DND-41 (cell line): ENCODE measurements around the gene SH2D4B.

Experiments
- ATAC-seq: fragments of 200-7000 bp; cut with Tn5 transposase; 3 replicates; pipeline ENCODE4 v1.9.1; 2021; ENCODE audit warnings: low read depth; ENCODE audit not compliant: insufficient read depth
- DNase-seq: peaks from one replicate; pipeline ENCODE4 v3.0.0-alpha.2; 2020
- H2AFZ ChIP-seq: 2 replicates; pipeline ENCODE4 v1.6.0; 2012; ENCODE audit warnings: low read depth, low read length
- H3K27ac ChIP-seq: 2 replicates; pipeline ENCODE4 v1.5.1; 2012; ENCODE audit warnings: low read length, inconsistent platforms
- H3K27me3 ChIP-seq: fragments of 200-600 bp; sonication (generic); 2 replicates; pipeline ENCODE4 v1.6.0; 2012; ENCODE audit warnings: low read length, mild to moderate bottlenecking, inconsistent platforms; ENCODE audit not compliant: insufficient read depth, poor library complexity
- H3K36me3 ChIP-seq: 2 replicates; pipeline ENCODE4 v1.5.1; 2012; ENCODE audit warnings: low read length, inconsistent platforms; ENCODE audit not compliant: insufficient read depth
- H3K4me1 ChIP-seq: 2 replicates; pipeline ENCODE4 v1.5.1; 2012; ENCODE audit warnings: mild to moderate bottlenecking, low read length; ENCODE audit not compliant: insufficient read depth
- H3K4me2 ChIP-seq: 2 replicates; pipeline ENCODE4 v1.6.0; 2012; ENCODE audit warnings: mild to moderate bottlenecking, moderate library complexity, low read length, inconsistent platforms; ENCODE audit not compliant: insufficient read depth
- H3K4me3 ChIP-seq, 2 experiments: fragments of 200-600 bp in 1 of 2; shearing (Covaris generic) in 1 of 2; 2 replicates each; pipeline ENCODE4 v1.5.1; 2012 to 2016; ENCODE audit warnings: inconsistent platforms in 2 of 2, low read length in 2 of 2, mild to moderate bottlenecking in 2 of 2, low read depth in 1 of 2, moderate library complexity in 1 of 2
- H3K79me2 ChIP-seq: 2 replicates; pipeline ENCODE4 v1.6.0; 2012; ENCODE audit warnings: low read length, inconsistent platforms; ENCODE audit not compliant: insufficient read depth
- H3K9ac ChIP-seq: 2 replicates; pipeline ENCODE4 v1.6.0; 2012; ENCODE audit warnings: low read depth, mild to moderate bottlenecking, inconsistent platforms, low read length, moderate library complexity
- H3K9me3 ChIP-seq: 2 replicates; pipeline ENCODE4 v1.5.1; 2012; ENCODE audit warnings: low read length, moderate library complexity, mild to moderate bottlenecking, inconsistent platforms; ENCODE audit not compliant: insufficient read depth, severe bottlenecking
- H4K20me1 ChIP-seq: 2 replicates; pipeline ENCODE4 v1.6.0; 2012; ENCODE audit warnings: low read length; ENCODE audit not compliant: insufficient read depth
- EZH2 ChIP-seq: IDR thresholded peaks from 3 replicates; pipeline ENCODE4 v1.6.1; 2012; ENCODE audit warnings: borderline replicate concordance, low read depth, mild to moderate bottlenecking, moderate library complexity, low read length, inconsistent platforms; ENCODE audit not compliant: severe bottlenecking
- TF ChIP-seq, protein P1 (sequence below): IDR thresholded peaks from 2 replicates; pipeline ENCODE4 v1.5.1; 2012; ENCODE audit warnings: borderline replicate concordance, low read length, moderate library complexity, mild to moderate bottlenecking; ENCODE audit not compliant: poor library complexity, severe bottlenecking; ENCODE audit errors: extremely low read depth

SH2D4B gene

DNA sequence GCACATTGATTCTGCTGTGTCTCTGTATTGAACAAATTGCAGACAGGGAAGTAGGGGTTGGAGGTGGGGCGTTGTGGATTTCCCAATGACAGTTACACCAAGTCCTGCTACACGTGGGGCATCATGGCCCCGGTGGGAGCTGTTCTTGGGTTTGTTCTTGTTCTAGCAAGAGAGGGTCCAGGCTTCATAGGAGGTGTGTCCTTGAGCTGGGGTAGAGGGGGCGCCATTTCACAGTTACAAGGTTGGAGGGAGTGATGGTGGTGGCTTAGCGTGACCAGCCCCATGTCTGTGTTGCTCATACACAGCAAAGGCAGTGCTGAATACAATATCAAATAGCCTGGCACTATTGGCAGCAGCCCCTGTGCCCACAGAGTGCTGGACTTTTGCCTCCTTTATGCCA lies 15.7 kb downstream of the SH2D4B start:
- no peak overlapping the region for H3K4me3 ChIP-seq
- no peaks in the 10 kb centered on the region for H3K27me3 ChIP-seq
- H4K20me1 ChIP-seq = no peaks in the 10 kb centered on the region
- DNase-seq (no peak), ATAC-seq (no peak)
- H3K9me3 ChIP-seq = no peaks in the 10 kb centered on the region
- H3K4me1 ChIP-seq = no peaks in the 10 kb centered on the region
- no peaks in the 10 kb centered on the region for H3K79me2 ChIP-seq
- H3K9ac ChIP-seq = no peak overlapping the region
- TF ChIP-seq EZH2 = no peak
- no peak overlapping the region for H3K4me2 ChIP-seq
- no peak overlapping the region for H2AFZ ChIP-seq
- H3K36me3 ChIP-seq = no peaks in the 10 kb centered on the region
- H3K27ac ChIP-seq = no peak overlapping the region

DNA sequence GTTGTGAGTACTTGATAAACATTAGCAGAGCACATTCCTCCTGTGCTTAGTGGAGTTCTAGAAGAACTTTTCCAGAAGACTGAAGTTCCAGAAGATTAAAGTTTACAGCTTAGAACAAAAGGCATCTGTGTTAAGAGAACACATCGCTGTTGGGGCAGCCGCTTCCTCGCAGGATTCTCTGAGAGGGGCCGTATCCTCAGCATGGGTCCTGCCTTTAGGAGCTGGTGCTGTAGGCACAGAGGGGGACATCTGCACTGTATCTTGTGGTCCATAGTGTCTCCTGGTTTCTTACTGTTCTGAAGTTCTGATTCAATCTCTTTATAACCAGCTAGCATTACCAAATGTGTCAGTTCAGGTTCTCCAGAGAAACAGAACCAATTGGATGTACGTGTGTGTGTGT lies 16.3 kb downstream of the SH2D4B start:
- no peak for TF ChIP-seq EZH2
- Histone ChIP-seq H2AFZ (no peak overlapping the region), H3K4me2 (no peak overlapping the region), H4K20me1 (no peaks in the 10 kb centered on the region), H3K9ac (no peak overlapping the region), H3K27me3 (no peaks in the 10 kb centered on the region), H3K4me3 (no peak overlapping the region), H3K79me2 (no peaks in the 10 kb centered on the region), H3K9me3 (no peaks in the 10 kb centered on the region), H3K27ac (no peak overlapping the region), H3K4me1 (no peaks in the 10 kb centered on the region), H3K36me3 (no peaks in the 10 kb centered on the region)
- ATAC-seq (no peak), DNase-seq (no peak)

DNA sequence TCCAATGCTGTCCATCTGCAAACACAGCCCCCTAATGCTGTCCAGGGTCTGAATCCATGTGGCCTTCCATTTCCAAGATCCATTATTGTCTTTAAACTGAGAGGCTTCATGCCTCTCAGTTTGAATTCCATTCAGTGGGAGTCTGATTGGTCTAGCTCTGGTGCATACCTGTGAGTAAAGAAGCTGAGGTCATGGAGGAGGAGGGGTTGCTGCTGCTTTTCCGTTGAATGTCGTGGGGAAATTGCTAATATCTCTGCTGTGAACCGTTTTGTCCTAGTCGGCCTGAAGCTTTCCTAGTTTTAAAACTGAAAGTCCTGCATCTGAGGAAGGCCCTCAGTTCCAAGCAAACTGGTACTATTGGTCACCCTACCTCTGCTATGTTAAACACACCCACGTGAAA lies 17.7 kb downstream of the SH2D4B start:
- no peaks in the 10 kb centered on the region for H4K20me1 ChIP-seq
- no peaks in the 10 kb centered on the region for H3K36me3 ChIP-seq
- H3K4me1 ChIP-seq = no peaks in the 10 kb centered on the region
- no peaks in the 10 kb centered on the region for H3K9me3 ChIP-seq
- ATAC-seq (no peak), DNase-seq (no peak)
- TF ChIP-seq, protein P1, sequence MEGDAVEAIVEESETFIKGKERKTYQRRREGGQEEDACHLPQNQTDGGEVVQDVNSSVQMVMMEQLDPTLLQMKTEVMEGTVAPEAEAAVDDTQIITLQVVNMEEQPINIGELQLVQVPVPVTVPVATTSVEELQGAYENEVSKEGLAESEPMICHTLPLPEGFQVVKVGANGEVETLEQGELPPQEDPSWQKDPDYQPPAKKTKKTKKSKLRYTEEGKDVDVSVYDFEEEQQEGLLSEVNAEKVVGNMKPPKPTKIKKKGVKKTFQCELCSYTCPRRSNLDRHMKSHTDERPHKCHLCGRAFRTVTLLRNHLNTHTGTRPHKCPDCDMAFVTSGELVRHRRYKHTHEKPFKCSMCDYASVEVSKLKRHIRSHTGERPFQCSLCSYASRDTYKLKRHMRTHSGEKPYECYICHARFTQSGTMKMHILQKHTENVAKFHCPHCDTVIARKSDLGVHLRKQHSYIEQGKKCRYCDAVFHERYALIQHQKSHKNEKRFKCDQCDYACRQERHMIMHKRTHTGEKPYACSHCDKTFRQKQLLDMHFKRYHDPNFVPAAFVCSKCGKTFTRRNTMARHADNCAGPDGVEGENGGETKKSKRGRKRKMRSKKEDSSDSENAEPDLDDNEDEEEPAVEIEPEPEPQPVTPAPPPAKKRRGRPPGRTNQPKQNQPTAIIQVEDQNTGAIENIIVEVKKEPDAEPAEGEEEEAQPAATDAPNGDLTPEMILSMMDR = no peak
- no peak overlapping the region for H3K9ac ChIP-seq
- no peaks in the 10 kb centered on the region for H3K79me2 ChIP-seq
- no peak overlapping the region for H3K27ac ChIP-seq
- H3K4me2 ChIP-seq = no peak overlapping the region
- H3K27me3 ChIP-seq = no peaks in the 10 kb centered on the region
- no peak overlapping the region for H2AFZ ChIP-seq
- H3K4me3 ChIP-seq = no peak overlapping the region

DNA sequence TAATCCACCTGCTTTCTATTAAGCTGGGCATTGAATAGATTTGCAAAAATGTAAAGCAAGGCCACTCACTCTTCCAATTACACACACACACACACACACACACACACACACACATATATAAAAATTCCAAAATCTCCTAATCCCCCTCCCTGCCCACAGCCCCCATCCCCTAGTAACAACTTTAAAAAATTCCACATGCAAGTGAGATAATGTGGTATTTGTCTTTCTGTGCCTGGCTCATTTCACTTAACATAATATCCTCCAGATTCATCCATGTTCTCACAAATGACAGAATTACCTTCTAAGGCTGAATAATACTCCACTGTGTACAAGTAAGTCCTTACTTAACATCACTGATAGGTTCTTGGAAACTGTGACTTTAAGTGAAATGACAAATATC lies 24.2 kb downstream of the SH2D4B start:
- H3K9ac ChIP-seq = no peak overlapping the region
- DNase-seq (no peak), ATAC-seq (no peak)
- H3K27me3 ChIP-seq = no peaks in the 10 kb centered on the region
- TF ChIP-seq, protein P1 = no peak
- no peak for TF ChIP-seq EZH2
- H3K4me2 ChIP-seq = no peak overlapping the region
- H2AFZ ChIP-seq = no peak overlapping the region
- no peaks in the 10 kb centered on the region for H4K20me1 ChIP-seq
- no peaks in the 10 kb centered on the region for H3K79me2 ChIP-seq
- no peaks in the 10 kb centered on the region for H3K9me3 ChIP-seq
- no peaks in the 10 kb centered on the region for H3K36me3 ChIP-seq
- H3K27ac ChIP-seq = no peak overlapping the region
- no peaks in the 10 kb centered on the region for H3K4me1 ChIP-seq
- no peak overlapping the region for H3K4me3 ChIP-seq

DNA sequence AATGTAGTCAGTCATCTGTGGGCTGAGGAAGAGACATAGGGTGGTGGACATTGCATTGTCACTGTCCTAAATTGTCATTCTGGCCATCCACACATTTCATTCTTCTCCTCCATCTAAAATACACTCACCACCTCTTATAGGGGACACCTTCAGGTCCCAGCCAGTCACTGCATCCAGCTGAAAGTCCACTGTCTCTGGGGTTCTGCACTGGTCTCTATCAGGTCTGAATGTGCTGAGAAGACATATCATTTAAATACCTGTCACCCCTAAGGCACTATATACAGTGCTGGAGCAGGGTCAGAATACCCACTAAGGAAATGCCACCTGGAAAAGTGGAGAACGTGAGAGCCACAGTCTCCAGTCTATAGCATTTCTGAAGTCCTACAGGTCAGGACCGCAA lies 29.6 kb downstream of the SH2D4B start:
- TF ChIP-seq, protein P1 = no peak
- TF ChIP-seq EZH2 = no peak
- H3K27ac ChIP-seq = no peak overlapping the region
- no peak overlapping the region for H2AFZ ChIP-seq
- no peaks in the 10 kb centered on the region for H3K36me3 ChIP-seq
- H3K9me3 ChIP-seq = no peaks in the 10 kb centered on the region
- DNase-seq (no peak), ATAC-seq (no peak)
- no peak overlapping the region for H3K4me2 ChIP-seq
- no peaks in the 10 kb centered on the region for H3K4me1 ChIP-seq
- H3K27me3 ChIP-seq = no peaks in the 10 kb centered on the region
- H3K79me2 ChIP-seq = no peaks in the 10 kb centered on the region
- H4K20me1 ChIP-seq = no peaks in the 10 kb centered on the region
- no peak overlapping the region for H3K9ac ChIP-seq
- H3K4me3 ChIP-seq = no peak overlapping the region
